ENCODE data around the gene ALDOA.

The ALDOA gene

DNA sequence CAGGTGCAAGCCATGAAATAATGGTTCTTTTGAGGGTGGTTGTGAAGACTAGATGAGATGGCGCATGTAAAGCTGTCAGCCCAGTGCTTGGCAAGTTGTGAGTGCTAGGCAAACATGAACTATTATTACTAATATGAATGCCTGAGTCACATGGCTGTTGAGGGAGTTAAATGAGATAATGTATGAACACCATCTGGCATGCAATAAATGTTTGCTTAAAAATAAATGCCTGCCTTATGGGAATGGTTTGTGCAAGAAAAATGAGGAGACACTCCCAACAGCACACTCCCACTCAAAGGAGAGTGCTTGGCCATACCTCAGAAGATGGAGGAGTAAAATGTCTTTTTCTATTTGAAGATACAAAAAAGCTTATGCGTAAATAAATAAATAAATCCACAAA lies 53.9 kb downstream of the ALDOA start:
- no peak overlapping the region for H3K27ac Mint-ChIP-seq
- DNase-seq = no peak
- no peaks in the 10 kb centered on the region for H3K9me3 Mint-ChIP-seq
- no peaks in the 10 kb centered on the region for H3K27me3 Mint-ChIP-seq
- H3K4me1 Mint-ChIP-seq (ENCODE audit: low read depth) = peaks cover 32% of the 10 kb centered on the region
- peaks cover 51% of the 10 kb centered on the region for H3K36me3 Mint-ChIP-seq (ENCODE audit: low read depth)
- H3K4me3 Mint-ChIP-seq = no peak overlapping the region
